GM21360 (cell line): Measurements from ENCODE around the gene A4GALT.
"Not testable (repeated sequence)": the region's sequence is repeated elsewhere in the genome, so short reads cannot be mapped to it uniquely, and the experiment has no call there.

Experiments
- ATAC-seq: cut with Tn5 transposase; IDR thresholded peaks from one replicate; pipeline ENCODE4 v1.9.1; 2021; ENCODE audit warnings: mild to moderate bottlenecking, moderate library complexity; ENCODE audit not compliant: unreplicated experiment

Gene A4GALT

GRCh38 chr22:42742940-42743339 is 22.3 kb upstream of the A4GALT start:
- ATAC-seq = no peak

DNA sequence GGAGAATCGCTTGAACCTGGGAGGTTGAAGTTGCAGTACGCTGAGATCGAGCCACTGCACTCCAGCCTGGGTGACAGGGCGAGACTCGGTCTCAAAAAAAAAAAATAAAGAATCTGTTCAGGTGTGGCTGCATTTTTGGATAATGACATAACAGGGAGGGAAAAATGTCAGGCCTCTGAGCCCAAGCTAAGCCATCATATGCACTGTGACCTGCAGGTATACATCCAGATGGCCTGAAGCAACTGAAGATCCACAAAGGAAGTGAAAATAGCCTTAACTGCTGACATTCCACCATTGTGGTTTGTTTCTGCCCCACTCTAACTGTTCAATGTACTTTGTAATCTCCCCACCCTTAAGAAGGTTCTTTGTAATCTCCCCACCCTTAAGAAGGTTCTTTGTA is 19.6 kb upstream of the A4GALT start:
- ATAC-seq = not testable (repeated sequence)

DNA sequence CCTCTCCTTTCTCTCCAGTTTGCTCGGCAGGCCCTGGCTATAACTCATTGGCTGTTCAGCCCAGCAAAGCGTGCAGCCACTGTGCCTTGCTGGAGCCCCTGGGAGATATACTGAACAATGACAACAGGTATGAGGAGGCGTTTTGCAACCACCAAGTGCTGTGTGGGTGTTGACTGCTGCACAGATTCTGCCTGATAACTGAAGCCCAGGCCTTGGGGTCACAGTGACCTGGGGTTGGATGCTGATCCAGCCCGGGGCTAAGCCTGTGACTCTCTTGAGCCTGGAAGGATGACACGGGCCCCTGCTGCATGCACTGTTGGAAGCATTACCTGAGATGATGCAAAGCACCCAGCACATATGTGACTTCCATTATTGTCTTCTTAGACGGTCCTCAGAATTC is 13.7 kb upstream of the A4GALT start:
- no peak for ATAC-seq

DNA sequence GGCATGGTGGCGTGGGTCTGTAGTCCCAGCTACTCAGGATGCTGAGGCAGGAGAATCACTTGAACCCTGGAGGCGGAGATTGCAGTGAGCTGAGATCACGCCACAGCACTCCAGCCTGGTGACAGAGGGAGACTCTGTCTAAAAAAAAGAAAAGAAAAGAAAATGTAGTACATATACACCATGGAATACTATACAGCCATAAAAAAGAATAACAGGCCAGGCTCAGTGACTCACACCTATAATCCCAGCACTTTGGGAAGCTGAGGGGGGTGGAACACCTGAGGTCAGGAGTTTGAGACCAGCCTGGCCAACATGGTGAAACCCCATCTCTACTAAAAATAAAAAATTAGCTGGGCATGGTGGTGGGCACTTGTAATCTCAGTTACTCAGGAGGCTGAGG is 12.7 kb upstream of the A4GALT start:
- ATAC-seq = not testable (repeated sequence)

DNA sequence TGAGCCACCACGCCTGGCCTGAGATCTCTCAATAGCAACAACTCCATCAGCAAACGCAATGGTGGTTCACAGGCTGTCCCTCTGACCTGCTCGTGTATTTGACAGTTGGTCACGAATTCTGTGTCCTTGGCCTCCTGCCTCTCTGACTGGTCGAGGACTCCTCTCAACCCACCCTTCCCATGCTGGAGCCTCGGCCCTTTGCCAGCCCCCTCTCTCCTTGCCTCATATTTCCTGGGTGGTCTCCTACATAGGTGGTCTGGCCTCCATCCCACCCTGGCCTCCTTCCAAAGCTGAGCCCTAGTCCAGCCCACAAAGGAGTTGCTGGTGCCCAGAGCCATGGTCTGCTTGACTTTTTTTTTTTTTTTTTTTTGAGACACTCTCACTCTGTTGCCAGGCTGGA is 11.4 kb upstream of the A4GALT start:
- ATAC-seq = no peak

GRCh38 chr22:42726811-42727210 is 6.1 kb upstream of the A4GALT start:
- ATAC-seq = no peak

DNA sequence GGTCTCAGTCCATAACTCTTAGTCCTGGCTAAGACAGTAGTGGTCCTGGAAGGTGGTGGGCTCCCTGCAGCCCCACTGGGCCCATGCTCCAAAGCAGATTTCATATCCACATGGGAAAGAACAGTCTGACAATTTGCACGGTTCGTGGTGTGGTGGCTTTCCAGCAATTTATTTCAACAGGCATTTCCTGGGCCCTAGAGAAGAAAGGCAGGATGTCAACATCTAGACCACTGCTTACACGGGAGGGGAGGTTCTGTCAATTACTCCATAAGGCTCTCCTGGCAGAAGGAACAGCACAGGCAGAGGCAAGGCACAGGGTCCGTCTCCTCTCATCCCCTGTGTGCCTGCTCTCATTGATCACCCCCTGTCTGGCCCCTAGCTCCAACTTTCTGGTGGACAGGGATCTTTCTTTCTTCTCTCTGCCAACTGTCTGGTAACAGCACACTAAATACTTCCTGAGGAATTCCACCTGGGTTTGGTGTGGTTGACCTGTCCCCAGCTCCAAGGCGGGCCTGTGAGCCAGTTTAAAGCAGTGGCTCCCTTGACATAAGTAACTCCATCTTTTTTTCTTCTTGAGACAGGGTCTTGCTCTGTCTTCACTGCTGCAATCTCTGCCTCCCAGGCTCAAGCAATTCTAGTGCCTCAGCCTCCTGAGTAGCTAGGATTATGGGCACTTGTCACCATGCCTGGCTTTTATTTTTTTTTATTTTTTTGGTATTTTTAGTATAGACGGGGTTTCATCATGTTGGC is 5.1 kb upstream of the A4GALT start:
- ATAC-seq = no peak

- ATAC-seq = no peak
These were observed 3.4 kb upstream of the A4GALT start for GRCh38 chr22:42724062-42724461.

DNA sequence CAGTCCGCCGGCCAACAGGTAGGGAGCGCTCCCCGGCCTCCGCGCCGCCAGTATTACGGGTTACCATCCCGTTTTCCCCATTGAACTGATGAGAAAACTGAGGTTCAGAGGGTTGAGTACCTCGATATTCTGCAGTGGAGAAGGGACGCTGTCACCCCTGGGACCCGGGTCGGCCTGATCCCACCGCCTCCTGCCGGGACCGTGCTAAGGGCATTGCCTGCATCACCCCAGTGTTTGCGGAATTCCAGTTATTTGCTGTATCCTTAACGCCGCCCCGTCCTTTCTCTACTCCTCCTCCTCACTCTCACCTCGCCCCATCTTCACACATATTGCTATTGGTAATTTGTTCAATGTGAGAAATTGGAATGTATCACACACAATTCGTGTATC is 370 bp upstream of the A4GALT start:
- no peak for ATAC-seq

DNA sequence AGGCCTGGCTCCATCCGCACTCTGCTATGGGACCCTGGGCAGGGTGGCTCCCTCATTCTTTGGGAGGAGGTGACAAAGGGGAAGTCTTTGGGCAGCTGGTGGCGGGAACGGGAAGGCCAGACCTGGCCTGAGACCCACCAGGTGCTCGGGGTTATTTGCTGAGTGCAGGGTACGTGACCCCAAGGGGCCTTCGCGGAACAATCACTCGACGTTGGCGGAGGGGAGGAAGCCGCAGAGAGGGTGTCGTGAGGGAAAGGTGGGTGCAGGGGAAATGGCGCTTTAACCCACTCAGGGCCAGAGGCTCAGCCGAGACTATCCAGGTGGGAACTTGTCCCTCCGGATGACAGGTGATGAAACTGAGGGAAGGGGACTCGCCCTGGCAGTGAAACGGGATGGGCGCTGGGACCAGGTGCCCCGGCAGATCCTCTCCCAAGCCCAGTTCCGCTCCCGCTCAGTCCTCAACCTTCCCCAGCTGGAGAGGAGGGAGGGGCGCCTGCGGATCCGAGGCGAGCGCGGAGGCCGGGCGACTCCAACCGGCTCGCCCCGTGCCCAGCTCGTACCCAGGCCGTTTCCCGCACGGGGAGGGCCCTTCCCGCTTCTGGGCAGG is 911 bp downstream of the A4GALT start:
- ATAC-seq = no peak

- ATAC-seq = no peak
These were observed 1.5 kb downstream of the A4GALT start for GRCh38 chr22:42719133-42719532.

DNA sequence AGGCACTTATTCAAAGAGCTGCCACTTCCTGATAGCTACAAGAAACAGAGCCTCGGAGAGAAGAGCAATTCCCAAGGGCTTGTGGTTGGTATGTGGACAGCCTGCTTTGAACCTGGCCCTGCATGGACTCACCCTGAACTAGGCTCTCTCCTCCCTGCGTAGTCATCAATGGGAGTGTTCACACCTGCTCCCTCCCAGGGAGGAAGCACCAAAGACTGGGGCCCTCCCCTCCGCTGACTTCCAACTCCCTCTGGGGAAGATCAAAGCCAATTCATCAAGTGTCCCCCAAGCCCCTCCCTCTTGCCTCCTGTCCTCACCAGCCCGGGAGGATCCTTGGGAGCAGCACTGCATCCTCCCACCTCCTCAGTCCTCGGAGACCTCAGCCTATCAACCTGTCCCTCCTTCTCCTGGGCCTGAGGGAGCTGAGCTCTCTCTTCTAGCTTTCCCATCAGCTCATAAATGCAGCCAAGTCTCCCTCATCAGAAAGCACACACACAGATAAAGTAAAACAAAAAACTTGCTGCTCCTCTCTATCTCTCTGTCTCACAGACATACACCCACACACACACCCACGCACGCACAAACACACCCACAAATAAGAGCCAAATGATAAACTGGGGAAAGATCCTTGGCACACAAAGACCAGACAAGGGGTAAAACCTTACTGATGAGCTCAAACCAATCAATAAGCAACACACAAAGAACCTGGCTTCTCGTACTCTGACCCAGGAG is 3.3 kb downstream of the A4GALT start:
- no peak for ATAC-seq

DNA sequence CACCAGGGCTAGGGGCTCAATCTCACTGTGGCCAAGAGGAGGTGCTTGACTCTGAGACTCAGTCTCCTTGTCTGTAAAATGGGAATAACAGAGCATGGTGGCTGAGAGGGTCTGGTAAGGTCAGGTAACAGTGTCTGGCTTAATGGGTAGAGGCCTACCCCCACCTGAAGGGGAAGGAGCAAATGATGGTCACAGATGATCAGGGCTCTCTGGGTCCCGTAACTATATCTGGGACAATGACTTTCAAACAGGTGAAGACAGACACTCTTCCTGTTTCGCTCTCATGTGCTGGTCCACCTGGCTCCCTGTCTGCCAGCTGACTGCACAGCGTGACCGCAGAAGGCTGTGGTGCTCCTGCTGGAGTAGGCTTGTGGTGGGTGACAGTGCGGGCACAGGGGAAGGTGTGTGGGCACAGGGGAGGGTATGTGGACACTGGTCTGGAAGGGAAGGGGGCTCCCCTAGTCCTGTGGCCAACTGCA is 4.0 kb downstream of the A4GALT start:
- ATAC-seq = no peak

DNA sequence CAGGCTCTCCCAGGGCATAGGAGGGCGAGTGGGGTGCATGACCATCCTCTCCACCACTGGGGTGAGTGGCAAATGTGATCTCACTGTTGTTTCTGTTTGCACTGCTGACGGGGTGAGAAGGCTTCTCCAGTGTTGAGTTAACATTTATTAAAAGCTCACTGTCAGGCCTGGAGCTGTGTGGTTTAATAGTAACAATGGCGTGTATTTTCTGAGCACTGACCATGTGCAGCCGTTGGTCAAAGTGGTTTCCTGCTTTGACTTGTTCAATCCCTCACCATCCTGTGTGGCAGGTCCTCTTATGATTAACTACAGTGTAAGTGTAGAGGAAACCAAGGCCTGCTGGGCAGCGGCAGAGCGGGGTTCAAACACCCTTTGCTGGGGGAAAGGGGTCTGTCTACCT is 4.4 kb downstream of the A4GALT start:
- ATAC-seq = no peak

- ATAC-seq = no peak
These were observed 5.8 kb downstream of the A4GALT start for GRCh38 chr22:42714768-42715390.

GRCh38 chr22:42714308-42714707 is 6.4 kb downstream of the A4GALT start:
- no peak for ATAC-seq

- no peak for ATAC-seq
These were observed 8.5 kb downstream of the A4GALT start for GRCh38 chr22:42711895-42712837.

DNA sequence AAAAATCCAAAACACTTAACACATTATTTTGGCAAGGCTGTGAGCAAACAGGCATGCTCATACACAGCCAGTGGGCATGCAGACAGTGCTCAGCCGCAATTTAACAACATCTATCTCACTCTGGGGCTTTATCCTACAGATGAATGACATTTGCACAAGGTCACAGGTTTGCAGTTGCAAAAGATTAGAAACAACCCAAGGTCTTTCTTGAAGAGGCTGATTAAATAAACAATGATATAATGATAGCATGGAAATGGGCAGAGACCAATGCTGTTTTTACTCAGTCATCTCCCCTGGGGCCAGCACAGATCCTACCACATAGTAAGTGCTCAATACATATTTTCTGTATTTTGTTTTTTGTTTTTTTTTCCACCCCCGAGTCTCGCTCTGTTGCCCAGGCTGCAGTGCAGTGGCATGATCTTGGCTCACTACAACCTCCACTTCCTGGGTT is 9.4 kb downstream of the A4GALT start:
- ATAC-seq = no peak

DNA sequence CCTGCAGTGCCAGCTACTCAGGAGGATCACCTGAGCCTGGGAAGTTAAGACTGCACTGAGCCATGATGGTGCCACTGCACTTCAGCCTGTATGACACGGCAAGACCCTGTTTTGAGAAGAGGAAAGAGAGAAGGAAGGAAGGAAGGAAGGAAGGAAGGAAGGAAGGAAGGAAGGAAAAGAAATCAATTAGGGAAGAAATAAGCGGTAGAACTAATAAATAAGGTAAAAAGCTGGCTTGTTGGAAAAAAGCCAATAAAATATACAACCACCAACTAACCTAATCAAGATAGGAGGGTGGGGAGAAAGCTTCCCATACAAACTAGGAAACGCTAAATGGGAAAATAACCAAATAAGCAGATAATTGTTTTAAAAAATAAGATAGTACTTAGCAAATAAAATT is 12.3 kb downstream of the A4GALT start:
- no peak for ATAC-seq

DNA sequence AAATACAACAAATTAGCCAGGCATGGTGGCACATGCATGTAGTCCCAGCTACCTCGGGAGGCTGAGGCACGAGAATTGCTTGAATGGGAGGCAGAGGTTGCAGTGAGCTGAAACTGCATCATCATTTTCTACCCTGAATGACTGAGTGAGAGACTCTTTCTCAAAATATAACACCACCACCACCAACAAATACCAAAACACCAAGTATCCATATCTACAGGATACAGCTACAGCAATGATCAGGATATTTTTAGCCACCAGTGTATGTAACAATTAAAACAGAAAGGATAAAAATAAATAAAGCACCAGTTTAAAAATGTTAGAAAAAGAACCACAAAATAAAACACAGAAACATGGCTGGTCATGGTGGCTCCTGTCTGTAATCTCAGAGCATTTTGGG is 13.2 kb downstream of the A4GALT start:
- no peak for ATAC-seq
